ENCODE results near the gene ITGB2.

ITGB2 gene

DNA sequence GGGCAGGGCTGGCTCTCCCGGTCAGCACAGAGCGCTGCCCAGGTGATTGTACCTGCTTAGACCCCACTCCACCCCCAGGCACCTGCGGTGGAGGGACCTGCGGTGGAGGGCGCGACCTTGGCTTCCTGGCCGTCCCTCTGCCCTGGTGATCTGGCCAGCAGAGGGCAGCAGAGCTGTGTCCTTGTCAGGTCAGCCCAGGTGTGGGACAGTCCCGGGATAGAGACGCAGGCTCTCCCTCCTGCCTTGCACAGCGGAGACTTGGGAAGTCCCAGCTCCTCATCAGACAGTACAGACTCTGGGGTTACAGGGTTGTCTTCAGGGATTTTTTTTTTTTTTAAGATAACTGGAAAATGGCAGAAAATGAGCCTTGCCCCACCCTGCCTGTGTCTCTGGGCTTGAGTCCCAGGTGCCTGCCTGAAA lies 29.1 kb upstream of the ITGB2 start:
- no peak for DNase-seq (ENCODE audit: low read depth)
- TF ChIP-seq, protein P1, sequence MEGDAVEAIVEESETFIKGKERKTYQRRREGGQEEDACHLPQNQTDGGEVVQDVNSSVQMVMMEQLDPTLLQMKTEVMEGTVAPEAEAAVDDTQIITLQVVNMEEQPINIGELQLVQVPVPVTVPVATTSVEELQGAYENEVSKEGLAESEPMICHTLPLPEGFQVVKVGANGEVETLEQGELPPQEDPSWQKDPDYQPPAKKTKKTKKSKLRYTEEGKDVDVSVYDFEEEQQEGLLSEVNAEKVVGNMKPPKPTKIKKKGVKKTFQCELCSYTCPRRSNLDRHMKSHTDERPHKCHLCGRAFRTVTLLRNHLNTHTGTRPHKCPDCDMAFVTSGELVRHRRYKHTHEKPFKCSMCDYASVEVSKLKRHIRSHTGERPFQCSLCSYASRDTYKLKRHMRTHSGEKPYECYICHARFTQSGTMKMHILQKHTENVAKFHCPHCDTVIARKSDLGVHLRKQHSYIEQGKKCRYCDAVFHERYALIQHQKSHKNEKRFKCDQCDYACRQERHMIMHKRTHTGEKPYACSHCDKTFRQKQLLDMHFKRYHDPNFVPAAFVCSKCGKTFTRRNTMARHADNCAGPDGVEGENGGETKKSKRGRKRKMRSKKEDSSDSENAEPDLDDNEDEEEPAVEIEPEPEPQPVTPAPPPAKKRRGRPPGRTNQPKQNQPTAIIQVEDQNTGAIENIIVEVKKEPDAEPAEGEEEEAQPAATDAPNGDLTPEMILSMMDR (IDR thresholded peaks at IDR 0.05; ENCODE audit: control insufficient read depth, insufficient read depth, low read depth, low read length, missing control alignments) = peak; percentile 91

DNA sequence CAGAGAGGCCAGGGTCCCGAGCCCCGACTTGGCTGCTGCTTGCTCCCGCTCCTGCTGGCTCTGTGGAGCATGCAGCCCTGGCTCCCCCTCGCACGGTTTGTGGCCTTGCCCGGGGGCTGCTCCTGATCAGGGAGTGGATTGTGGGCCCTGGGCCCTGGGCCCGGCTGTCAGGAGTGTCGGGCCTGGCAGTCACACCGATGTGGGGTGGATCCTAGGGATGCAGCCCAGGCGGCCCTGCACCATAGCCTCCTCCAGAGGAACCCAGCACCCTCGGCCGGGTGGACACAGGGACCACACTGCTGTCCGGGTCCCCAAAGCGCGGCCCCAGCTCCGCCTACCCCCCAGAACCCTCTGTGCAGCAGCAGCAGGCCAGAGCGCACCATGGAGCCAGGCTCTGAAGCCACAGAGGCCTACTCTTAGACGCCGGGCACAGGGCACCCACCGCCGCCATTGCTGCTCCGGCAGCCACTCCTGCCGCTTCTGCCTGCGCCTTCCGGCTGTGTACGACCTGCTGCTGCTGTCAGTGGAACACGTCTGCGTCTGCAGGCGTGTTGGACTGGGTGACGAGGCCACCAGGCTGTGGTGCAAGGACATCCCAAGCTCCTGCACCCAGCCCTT lies 28.6 kb upstream of the ITGB2 start:
- no peak overlapping the region for H3K4me3 ChIP-seq (ENCODE audit: control insufficient read depth, low read depth, low read length)
- TF ChIP-seq, protein P1 (IDR thresholded peaks at IDR 0.05; ENCODE audit: control insufficient read depth, insufficient read depth, low read depth, low read length, missing control alignments) = no peak

More for the DNA sequence above, 29.1 kb upstream of the ITGB2 start:
- no peak overlapping the region for H3K4me3 ChIP-seq (ENCODE audit: control insufficient read depth, low read depth, low read length)

GRCh38 chr21:44948426-44949120 lies 27.9 kb upstream of the ITGB2 start:
- TF ChIP-seq, protein P1 (IDR thresholded peaks at IDR 0.05; ENCODE audit: control insufficient read depth, insufficient read depth, low read depth, low read length, missing control alignments) = no peak
- DNase-seq (ENCODE audit: low read depth) = no peak
- no peak overlapping the region for H3K4me3 ChIP-seq (ENCODE audit: control insufficient read depth, low read depth, low read length)

More for the DNA sequence above, 28.6 kb upstream of the ITGB2 start:
- no peak for DNase-seq (ENCODE audit: low read depth)

DNA sequence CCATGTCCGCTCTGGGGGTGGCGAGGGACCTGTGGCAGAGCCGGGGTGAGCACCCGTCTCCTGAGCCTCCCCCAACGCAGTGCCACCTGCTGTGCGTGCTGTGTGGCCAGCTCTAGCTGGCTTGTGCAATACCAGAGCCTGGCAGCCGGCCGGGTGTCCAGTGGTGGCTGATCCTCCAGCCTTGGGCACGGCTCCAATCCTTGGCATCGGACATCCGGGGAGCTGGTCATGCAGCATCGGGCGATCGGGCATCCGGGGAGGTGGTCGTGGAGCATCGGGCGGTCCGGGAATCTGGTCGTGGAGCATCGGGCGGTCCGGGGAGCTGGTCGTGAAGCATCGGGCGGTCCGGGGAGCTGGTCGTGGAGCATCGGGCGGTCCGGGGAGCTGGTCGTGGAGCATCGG lies 27.2 kb upstream of the ITGB2 start:
- DNase-seq (ENCODE audit: low read depth) = no peak
- TF ChIP-seq, protein P1 (IDR thresholded peaks at IDR 0.05; ENCODE audit: control insufficient read depth, insufficient read depth, low read depth, low read length, missing control alignments) = no peak
- no peak overlapping the region for H3K4me3 ChIP-seq (ENCODE audit: control insufficient read depth, low read depth, low read length)

DNA sequence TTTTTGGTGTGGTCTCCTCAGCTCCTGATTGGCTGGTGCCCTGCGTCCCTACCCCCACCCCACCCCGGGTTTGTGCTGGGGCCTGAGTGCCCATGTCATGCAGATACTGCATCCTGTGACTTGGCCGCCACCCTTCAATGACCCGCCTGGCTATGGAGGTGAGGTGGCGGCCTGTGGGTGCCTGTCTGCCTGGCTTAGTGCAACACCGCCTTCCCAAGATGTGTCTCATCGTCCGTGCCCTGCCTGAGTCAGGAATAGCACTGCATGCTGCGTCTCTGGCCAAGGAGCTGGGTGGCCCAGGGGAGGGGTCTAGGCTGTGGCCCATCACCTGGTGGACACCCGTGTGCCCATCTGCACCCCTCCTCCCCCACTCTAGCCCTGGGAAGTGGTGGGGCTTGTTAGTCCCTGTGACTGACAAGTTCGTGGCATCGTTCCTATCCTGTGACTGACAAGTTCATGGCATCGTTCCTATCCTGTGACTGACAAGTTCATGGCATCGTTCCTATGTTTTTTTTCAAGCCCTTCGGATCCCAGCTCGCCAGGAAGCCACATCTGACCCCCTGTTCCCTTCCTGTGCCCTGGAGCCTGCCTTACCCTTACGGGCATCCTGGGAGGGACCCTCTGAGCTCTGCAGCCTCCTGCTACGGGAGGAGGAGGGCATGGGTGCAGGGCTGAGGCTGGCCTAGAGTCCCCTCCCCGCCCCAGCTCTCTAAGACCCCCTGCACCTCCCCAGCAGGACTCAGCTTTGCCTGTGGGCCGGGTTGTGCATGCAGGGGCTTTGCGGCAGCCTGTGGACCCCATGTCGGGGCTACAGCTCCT lies 26.6 kb upstream of the ITGB2 start:
- TF ChIP-seq, protein P1 (IDR thresholded peaks at IDR 0.05; ENCODE audit: control insufficient read depth, insufficient read depth, low read depth, low read length, missing control alignments) = no peak
- no peak for DNase-seq (ENCODE audit: low read depth)
- no peak overlapping the region for H3K4me3 ChIP-seq (ENCODE audit: control insufficient read depth, low read depth, low read length)

DNA sequence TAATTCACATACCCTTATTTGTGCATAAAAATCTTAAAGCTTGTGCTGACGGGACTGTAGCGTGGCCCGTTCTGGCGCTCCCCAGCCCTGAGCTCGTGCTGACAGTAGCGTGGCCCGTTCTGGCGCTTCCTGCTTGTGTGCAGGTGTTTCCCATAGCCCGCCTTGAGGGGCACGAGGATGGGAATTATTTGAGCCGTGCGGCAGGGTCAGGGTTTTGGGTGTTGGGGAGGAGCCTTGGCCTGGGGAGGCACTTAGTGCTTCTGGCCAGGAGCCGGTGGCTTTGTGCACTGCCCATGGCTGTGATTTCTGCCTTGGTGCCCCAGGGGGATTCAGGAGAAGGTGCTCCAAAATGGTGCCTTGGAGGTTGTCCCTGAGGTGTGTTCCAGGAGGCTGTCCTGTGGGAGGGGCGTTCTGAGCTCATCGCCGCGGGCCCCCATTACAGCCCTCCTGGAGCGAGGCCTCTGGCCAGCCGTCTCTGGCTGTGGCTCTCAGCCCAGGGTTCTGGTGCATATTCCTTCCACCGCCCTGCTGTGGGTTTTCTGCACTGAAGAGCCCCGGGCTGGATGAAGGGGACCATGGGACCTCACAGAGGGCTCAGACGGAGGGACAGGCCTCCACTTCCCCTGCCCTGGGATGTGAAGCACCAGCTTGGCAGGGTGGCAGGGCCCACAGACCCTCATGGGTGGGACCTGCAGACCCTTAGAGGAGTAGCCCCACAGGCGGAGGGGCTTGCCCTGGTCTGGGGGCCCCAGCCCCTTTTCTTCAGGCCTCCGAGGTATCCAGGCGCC lies 25.7 kb upstream of the ITGB2 start:
- TF ChIP-seq, protein P1 (IDR thresholded peaks at IDR 0.05; ENCODE audit: control insufficient read depth, insufficient read depth, low read depth, low read length, missing control alignments) = no peak
- DNase-seq (ENCODE audit: low read depth) = no peak
- H3K4me3 ChIP-seq (ENCODE audit: control insufficient read depth, low read depth, low read length) = no peak overlapping the region
